ENCODE data around the gene STX1A.

STX1A gene

DNA sequence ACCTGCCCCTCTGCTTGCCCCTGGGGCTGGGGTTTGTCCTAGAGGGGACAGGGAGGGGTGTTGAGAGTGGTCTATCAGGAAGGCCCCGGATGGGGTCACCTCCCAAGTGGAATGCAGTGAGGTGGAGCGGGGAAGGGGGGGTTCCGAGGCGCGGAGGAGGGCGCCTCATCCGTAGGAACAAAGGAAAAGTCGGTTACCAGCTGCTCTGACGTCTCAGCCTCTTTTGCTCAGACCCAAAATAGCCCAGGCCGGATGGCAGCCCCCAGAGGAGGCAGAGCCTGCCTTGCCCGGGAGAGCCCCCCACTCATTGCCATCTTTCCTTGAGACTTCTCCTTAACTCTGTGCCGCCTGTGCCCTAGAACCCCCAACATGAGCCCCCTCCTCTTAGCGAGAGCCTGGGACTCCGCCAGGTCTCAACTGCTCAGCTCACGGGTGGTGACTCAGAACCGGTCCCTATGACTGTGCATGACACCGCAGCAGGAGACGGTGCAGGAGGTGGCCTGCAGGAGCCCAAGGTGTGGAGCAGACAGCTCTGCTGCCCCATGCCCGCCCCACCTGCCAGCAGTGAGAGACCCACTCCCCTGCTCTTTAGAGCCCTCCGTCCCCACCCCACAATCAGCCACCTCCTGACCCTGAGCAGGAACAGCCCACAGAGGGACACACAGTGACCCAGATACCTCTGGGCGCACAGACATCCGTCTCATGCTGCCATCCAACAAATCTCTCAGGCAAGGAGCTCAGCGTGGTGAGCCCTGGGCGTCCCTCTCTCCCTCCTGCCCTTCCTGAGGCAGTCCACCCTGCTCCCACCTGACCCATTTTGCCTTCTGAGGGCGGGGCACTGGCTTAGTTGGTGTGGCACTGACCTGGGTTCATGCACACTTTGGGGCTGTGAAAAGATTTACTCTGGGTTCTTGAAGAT is 13.1 kb downstream of the STX1A start:
- DNase-seq: no peak

DNA sequence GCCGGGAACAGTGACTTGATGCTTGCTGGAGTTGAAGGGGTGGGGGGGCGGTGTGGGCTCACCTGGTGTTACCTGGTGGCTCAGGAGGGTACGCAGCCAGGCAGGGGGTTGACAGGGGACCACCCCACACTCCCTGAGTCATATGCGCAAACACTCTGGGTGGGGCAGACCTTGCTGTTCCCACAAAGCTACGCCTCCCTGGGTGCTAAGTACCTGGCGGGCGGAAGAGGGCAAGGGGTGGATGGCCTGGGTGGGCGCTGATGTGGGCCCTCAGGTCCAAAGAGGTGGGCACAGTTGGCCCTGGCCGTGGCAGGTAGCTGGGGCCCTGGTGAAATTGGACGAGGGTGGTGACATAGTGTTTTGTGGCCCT is 13.9 kb downstream of the STX1A start:
- no peak for DNase-seq

DNA sequence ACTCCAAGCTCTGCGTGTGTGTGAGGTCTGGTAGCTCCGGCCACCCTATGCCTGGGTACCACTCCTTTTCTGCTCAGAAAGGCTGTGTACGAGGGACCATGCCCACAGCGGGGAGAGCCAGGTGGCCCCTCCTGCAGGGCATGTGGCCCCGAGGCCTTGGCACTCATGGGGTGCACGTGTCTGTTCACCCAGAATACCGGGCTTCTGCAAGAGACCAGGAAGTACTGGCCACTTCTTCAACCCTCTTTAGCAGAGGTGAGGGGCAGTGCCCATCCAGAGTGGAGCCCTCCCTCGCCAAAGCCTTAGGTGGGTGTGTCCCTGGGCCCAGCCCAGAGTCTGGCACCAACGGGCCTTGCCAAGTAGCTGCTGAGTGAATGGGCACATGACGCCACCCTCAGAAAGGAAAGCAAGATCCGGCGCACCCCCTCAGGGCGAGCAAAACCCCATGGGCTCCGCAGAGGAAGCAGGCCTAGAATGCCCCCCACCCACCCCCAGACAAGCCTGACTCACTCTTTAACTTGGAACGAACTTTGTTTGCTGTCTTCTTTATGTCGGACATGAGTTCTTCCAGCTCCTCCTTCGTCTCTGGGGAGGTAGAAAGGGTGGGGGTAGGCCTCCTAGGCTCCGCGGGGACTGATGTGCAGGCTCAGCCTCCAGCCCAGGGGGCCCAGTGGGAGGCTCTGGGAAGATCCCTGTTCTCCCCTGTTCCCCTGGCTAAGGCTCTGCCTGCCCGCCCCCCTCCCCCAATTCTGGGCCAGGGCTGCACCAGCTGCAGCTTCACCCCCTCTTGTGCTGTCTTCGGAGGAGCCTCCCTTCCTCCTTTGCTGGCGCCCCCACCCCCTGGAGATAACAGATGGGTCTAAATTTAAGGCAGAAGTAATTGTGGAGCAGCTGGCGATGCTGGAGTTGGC is 14.6 kb downstream of the STX1A start:
- no peak for DNase-seq

DNA sequence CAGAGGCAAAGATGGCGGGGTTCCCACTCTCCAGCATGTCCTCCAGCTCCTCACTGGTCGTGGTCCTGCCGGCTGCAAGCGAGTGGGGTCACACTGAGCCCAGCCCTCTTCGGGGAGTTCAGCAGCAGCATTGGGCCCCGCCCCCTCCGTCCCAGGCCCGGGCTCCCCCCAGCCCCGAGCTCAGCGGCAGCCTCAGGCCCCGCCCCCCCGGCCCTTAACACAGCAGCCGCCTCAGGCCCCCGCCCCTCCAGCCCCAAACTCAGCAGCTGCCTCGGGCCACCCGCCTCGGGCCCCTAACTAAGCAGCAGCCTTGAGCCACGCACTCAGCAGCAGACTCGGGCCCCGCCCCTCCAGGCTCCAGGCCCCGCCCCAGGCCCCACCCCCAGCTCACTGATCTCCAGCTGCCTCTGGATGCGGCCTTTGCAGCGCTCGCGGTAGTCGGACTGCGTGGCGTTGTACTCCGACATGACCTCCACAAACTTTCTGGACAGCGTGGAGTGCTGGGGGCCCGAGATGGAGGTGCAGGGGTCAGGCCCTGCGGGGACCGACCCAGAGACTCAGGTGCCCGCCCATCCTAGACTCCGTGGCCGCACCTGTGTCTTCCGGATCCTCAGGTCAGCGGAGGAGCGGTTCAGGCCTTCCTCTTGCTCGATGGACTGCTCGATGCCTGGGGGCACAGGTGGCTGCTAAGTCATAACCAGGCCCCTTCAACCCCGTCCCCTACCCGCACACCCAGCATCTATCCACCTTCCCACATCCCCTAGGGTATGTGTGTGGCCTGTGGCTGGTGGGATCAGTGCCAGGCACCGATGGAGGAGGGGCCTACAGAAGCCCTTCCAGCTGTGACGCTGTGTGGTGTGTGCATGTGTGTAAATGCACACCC is 15.5 kb downstream of the STX1A start:
- DNase-seq: no peak

DNA sequence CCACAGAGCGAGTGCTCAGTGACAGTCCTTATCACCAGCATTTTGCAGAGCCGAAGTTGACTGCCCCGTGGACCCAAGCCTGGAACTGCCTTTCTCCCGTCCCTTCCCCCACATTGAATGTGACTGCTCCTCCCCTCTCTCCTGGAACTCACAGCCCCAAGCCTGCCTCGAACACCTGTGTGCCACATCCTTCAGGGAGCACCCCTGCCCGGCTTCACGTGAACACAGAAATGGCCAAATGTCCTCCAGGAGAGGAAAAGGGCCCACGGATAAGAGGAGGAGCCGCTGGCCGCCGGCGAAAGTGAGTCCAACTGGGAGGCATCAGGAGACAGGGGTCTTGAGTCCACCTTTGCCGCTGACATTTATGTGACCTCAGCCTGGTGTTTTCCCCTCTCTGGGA is 16.2 kb downstream of the STX1A start:
- no peak for DNase-seq

DNA sequence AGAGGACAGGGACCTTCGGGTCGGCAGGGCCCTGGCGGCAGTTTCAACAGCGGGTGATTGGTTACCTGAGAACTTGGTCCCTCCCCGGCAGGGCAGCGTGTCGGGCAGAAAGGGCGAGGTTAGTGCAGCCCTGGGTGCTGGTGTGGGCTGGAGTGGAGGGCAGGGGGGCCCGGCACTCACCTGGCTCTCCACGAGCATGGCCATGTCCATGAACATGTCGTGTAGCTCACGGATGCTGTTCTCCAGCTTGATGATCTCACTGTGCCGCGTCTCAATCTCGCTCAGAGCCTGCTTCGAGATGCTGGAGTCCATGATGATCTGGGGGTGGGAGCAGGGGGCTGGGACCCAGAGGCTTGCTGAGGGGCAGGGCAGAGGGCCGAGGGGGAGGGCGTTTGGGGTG is 16.8 kb downstream of the STX1A start:
- no peak for DNase-seq

DNA sequence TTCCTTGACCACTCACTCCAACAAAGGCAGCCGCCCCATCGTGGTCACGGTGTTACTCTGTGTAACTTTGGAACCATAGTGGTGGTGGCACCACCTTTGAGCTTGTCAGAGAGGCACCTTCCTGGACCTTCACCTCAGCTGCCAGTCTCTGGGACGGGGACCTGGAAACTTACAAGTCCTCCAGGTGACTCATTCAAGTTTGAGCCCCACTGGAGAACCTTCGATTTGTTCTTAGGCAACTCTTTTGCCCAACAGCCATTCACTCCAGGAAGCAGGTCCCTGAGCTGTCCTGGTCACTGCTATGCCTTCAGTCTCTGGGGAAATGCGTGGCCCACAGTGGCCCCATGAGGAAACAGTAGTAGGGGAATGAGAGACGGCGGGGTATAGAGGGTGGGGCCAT is 17.2 kb downstream of the STX1A start:
- DNase-seq: no peak

DNA sequence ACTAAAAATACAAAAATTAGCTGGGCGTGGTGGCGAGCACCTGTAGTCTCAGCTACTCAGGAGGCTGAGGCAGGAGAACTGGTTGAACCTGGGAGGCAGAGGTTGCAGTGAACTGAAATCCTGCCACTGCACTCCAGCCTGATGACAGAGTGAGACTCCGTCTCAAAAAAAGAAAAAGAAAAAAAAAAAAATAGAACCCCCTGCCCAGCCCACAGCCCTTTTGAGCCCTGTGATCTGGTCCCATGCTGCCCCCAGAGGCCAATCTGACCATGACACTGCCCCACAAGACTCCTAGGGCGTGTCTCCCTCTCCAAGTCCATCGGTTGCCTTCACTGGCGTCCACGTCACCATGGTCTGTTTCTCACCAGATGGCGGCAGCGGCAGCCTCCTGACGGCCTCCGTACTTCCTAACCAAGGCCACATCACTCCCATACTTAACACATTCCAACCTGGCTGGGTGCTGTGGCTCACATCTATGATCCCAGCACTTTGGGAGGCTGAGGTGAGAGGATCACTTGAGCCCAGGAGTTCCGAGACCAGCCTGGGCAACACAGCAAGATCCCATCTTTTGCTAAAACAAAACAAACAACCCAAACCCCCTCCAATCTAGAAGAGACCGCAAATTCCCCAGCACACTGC is 18.0 kb downstream of the STX1A start:
- no peak for DNase-seq

DNA sequence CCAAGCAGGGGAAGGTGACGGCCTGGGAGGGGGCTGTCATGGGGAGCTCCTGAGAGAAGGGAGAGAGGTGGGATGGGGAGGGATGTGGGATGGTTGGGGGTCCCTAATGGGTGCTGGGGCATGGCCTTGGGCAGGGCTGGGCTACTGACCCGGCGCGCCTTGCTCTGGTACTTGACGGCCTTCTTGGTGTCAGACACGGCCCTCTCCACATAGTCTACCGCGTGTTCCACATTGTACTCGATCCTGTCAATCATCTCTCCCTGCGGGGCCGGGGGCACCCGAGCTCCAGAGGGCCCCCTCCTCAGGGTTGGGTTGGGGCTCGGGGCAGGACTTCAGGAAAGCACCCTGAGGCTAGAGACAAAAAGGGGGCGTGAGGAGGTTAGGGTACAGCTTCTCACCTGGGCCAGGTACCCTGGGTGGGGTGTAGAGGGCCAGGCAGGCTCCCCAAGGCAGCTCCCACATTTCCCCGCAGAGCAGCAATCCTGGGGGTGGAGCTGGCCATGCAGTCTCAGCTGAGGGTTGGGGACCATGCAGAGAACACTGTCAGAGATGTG is 18.8 kb downstream of the STX1A start:
- DNase-seq: no peak

DNA sequence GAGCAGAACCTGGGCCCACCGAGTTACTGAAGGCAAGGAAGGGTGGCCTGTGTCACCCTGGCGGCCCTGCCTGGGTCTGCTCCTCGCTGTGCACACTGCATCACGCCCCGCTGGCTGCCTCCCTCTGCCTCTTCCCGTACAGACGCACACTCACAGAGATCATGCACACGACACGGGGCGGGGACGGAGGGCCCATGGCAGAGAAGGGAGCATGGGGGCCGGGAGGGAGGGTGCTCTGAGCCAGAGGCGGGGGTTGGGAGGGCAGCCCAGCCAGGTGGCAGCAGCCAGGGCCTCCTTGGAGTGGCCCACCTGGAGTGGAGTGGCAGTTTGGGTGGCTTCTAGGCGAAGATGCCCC is 19.4 kb downstream of the STX1A start:
- no peak for DNase-seq

DNA sequence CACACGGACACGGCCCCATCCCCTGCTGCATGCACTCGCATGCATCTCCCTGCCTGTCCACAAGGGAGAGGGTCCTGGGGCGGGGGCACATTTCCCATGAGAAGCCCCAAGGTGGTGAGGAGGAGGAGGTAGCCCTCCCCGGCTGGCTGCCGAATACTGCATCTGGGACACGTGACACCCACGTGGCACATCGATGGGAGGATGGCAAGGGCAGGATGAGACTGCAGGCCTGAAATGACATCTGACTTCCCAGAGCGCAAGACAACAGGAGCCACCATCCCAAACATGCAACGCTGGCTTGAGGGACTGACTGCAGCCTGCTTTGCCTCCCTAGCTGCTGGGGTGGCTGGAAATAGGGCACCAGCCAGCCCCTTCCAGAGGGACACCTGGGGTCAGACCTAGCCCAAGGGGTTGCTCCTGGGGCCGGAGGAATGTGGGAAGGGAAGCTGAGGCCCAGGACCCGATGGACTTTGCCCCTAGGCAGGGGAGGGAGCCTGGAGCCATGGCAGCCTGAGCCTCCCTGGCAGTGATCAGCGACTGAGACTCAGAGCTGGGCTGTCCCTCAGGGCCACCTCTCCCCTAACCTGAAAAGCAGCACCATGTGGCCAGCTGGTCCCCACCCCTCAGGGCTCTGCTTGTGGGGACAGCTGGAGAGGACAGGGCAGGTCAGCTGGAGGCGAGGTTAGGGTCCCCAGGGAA is 19.9 kb downstream of the STX1A start:
- DNase-seq: no peak

DNA sequence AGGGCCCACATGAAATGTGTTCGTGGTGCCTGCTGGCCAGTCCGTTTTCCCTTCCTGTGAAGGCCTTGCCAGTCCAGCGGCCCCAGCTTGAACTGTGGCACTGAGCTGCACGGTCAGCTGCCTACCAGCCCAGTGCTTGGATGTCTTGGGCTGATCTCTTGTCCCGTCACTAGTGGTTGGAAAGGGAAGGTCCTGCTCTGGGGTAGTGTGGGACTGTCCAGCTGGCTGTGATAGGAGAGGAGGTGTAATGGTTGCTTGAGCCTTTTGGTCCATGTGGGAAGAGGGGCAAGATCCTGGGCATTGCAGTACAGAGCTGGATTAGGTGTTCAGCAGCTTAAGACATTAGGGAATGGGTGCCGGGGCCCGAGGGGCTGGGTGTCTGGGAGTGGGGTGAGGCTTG is 21.1 kb downstream of the STX1A start:
- no peak for DNase-seq

DNA sequence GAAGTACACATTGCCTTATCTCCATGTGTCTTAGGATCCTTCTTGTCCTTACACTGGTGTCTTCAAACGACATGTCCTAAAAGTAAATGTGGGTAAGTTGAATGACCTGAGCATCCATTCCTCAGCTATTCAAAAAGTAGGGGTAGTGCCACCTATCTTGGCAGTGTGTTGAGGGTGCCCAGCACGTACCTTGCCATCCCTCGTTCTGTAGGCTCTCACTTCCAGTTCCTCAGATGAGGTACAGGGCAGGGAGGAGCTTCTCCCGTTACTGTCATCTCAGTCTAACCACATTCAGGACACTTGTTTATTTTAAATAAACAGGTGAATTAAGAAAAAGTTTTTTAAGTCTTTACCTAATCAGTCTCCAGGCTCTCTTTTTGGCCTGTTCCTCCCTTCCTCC is 23.1 kb downstream of the STX1A start:
- no peak for DNase-seq

DNA sequence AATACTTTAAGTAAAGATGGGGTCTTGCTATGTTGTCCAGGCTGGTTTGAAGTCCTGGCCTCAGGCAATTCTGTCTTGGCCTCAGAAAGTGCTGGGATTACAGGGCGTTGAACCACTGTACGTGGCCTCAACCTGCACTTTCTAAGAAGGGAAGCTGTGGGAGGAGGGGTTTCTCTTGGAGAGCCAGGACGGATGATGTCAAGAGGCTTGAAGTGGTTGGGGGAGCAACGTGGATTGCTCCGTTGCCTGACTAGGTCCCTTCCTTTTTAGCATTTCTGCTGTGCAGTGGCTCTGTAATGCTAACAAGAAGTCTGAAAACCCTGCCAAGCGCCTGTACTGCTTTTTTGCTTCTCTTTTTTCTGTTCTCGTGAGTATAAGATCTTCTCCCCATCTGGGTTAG is 28.8 kb downstream of the STX1A start:
- DNase-seq: no peak

DNA sequence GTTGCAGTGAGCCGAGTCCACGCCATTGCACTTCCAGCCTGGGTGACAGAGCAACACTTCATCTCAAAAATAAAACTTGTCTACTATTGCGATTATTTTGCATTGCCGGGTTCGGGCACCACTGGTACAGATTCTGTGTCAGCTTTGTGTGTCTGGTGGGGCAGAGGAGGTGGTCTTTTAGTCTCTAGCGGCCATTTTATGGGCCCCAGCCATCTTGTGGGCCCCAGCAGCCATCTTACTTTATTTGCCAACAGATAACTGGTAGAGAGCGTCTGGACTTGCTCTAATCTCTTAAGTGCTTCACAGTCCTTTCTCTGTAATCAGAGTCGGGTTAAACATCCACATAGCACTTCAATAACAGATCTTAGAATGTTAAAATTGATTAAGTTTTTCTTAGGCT is 31.2 kb downstream of the STX1A start:
- no peak for DNase-seq

DNA sequence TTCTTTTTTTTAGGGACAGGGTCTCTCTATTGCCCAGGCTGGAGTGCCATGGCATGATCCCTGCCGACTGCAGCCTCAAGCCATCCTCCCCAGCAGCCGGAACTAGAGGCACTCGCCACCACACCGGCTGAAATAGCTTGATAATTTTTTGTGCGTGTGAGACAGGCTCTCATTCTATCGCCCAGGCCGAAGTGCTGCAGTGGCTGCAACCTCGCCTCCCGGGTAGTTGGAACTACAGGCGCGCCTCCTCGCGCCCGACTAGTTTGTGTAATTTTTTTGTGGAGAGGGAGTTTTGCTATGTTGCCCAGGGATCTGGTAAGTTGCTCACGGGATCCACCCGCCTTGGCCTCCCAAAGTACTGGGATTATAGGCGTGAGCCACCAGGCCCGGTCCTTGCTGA is 34.2 kb downstream of the STX1A start:
- no peak for DNase-seq

DNA sequence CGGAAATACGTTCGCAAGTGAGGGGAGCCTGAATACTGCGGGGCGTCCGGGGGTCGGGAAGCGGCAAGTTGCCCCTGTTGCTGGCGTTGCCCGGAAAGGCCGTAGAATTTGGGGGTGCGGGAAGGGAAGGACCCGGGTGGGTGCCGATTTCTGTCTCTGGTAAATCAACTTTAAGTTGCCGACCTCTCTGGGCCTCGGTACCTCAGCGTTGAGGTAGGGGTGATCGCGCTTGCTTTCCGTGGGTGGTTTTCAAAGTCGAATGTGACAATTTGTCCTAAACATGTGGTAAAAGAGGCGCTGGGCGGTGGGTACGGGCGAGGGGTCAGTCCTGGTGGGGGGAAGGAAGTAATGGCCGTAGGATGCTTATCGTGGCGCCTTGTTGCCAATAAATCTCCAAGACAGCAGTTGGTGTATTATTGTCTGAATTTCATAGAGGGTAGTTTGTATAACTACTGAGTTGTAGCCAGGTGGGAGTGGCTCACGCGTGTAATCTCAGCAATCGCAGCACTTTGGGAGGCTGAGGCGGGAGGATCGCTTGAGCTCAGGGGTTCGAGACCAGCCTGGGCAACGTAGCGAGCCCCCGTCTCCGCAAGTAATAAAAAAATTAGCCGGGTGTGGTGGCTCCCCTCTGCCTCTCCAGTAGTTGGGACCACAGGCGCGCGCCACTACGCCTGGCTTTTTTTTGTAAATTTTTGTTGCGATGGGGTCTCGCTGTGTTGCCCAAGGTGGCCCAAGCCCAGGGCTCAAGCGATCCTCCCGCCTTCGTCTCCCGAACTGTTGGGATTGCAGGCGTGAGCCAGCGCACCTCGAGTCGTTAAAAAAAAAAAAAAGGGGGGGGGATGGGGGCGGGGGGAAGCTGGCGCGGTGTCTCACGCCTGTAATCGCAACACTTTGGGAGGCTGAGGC is 35.4 kb downstream of the STX1A start:
- no peak for DNase-seq

DNA sequence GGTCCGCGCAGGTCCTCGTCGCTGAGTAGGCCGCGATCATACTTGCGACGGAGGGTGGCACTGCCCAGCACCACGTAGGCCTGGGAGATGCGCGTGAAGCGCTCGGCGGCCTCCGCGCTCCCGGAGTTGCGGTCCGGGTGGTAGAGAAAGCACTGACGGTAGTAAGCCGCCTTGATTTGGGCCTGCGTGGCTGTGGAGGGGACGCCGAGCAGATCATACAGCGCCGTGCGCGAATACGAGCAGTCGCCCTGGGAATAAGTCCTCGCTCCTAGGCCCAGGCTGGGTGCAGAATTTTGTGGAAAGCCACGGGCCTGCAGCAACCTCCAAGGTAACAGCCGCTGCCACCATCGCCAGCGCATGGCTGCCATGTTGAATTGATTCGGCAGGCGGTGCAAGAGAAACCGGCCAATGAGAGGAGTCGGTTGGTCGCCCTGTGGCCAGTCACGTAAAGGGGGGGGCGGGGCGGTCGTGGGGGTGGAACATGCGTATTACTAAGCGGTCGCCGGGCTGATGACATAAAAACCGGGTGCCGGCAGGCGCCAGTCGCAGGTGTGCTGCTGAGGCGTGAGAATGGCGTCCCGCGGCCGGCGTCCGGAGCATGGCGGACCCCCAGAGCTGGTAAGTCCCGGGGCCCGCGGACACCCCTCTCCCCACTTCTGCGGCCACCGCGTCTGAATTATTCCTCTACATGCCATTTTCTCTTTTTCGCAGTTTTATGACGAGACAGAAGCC is 36.2 kb downstream of the STX1A start, which contains the start of the genes BUD23 and DNAJC30:
Gene BUD23 (plus strand): TSS at position 542 of the 732 bp plus-strand sequence. CDS start 29 bp downstream, at position 571.
Gene DNAJC30 (minus strand): TSS at position 398 of the 732 bp plus-strand sequence. CDS start 30 bp downstream, at position 368.
- DNase-seq: peak; percentile 9

DNA sequence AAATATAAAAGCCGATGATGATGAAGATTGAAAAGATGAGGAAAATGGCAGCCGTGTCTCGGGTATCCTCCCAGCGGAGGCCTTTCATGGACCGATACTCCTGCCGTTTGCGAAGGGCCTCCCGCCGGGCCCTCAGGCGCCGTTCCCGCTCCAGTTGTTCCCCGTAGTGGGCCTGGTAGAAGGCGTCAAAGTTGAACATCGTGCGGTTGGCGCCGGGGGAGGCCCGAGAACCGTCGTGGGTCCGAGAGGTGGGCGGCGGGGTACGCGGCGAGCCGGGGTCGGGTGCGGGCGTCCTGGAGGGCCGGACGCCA is 36.8 kb downstream of the STX1A start:
- no peak for DNase-seq

DNA sequence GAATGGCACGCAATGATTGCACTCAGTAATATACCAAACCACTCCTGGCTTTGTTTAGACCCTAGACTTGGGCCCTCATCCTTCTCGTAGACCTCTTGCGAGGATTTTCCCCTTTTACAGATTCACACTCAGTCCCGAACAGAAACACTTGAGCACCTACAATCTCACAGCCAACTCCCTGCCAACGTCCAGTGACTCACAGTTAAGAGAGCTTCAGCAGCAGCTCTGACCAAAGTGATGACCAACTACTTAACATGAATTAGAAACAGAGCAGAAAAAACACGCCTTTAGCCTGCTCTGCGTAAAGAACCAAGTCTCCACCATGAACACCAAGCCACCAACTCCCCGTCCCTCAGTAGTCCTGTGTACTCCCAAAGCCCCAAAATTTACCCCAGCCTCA is 38.4 kb downstream of the STX1A start:
- DNase-seq: no peak
